ENCODE measurements around the gene SIRT7.

GRCh38 chr17:81921996-81922565 lies 4.1 kb upstream of the SIRT7 start:
- no peak for TF ChIP-seq CTCF (IDR thresholded peaks at IDR 0.05; ENCODE audit: low read depth, low read length)
- TF ChIP-seq EZH2phosphoT487 (IDR thresholded peaks at IDR 0.05; ENCODE audit: low read depth), result no peak

All from OCI-LY3 (cell line).